Fibroblast of lung (primary cell): ENCODE data around the gene TAF3. TPM values are rescaled to one million over a fixed set of nuclear protein-coding genes. Genes with fewer than 3 reads are reported as not detected.
A peak's percentile ranks its signal among the peaks of the same experiment; 100 is the strongest.

Experiments
- DNase-seq, 2 donors: peaks; one replicate each; pipeline versions ENCODE4 v3.0.0 to v3.0.0-alpha.2; 2010; ENCODE audit warnings: low read depth in 2 of 2
- H2AFZ ChIP-seq: 2 replicates; pipeline ENCODE4 v1.5.1; 2012; ENCODE audit warnings: low read length, control low read depth, inconsistent platforms
- H3K27ac ChIP-seq: 2 replicates; pipeline ENCODE4 v1.5.1; 2011; ENCODE audit warnings: low read length, control low read depth; ENCODE audit not compliant: insufficient read depth
- H3K27me3 ChIP-seq: 2 replicates; pipeline ENCODE4 v1.5.1; 2011; ENCODE audit warnings: mild to moderate bottlenecking, low read length; ENCODE audit not compliant: control insufficient read depth, insufficient read depth
- H3K36me3 ChIP-seq: 2 replicates; pipeline ENCODE4 v1.5.1; 2011; ENCODE audit warnings: low read length; ENCODE audit not compliant: control insufficient read depth, insufficient read depth
- H3K4me1 ChIP-seq: 2 replicates; pipeline ENCODE4 v1.5.1; 2011; ENCODE audit warnings: low read length; ENCODE audit not compliant: control insufficient read depth, insufficient read depth; ENCODE audit errors: extremely low read depth
- H3K4me2 ChIP-seq: 2 replicates; pipeline ENCODE4 v1.5.1; 2011; ENCODE audit warnings: low read length, control low read depth; ENCODE audit not compliant: insufficient read depth; ENCODE audit errors: extremely low read depth
- H3K4me3 ChIP-seq, 4 experiments: fragments of 200-600 bp in 1 of 4; sonication (generic) in 1 of 4; replicated peaks in 1 of 4; 2 replicates each; pipeline ENCODE4 v1.5.1; 2011 to 2016; ENCODE audit warnings: low read length in 4 of 4, low read depth in 3 of 4, mild to moderate bottlenecking in 3 of 4, control low read depth in 2 of 4, inconsistent platforms in 1 of 4, mixed read lengths in 1 of 4; ENCODE audit not compliant: insufficient read depth in 1 of 4; ENCODE audit errors: control extremely low read depth in 1 of 4
- H3K79me2 ChIP-seq: 2 replicates; pipeline ENCODE4 v1.5.1; 2012; ENCODE audit warnings: mild to moderate bottlenecking, low read length, inconsistent platforms; ENCODE audit not compliant: control insufficient read depth, insufficient read depth
- H3K9ac ChIP-seq: 2 replicates; pipeline ENCODE4 v1.5.1; 2011; ENCODE audit warnings: mild to moderate bottlenecking, low read length, control low read depth; ENCODE audit not compliant: insufficient read depth
- H3K9me3 ChIP-seq: 2 replicates; pipeline ENCODE4 v1.5.1; 2012; ENCODE audit warnings: low read depth, low read length; ENCODE audit not compliant: control insufficient read depth, insufficient read depth
- H4K20me1 ChIP-seq: 2 replicates; pipeline ENCODE4 v1.5.1; 2011; ENCODE audit warnings: low read length; ENCODE audit not compliant: control insufficient read depth, insufficient read depth; ENCODE audit errors: extremely low read depth
- EZH2 ChIP-seq: IDR thresholded peaks from 2 replicates; pipeline ENCODE4 v1.5.1; 2012; ENCODE audit warnings: low read length, control low read depth, mild to moderate bottlenecking; ENCODE audit errors: missing control alignments
- polyA plus RNA-seq, 2 donors: library from polyadenylated mRNA; depleted of rRNA in 1 of 2; stranded (reverse) in 1 of 2; unstranded in 1 of 2; fragments of >200 nt; gene quantifications; 2 replicates each; pipeline ENCODE4 v1.2.1, GENCODE V29; 2011 to 2012; ENCODE audit warnings: missing spikeins in 1 of 2
- total RNA-seq: library from RNA; depleted of rRNA; stranded (reverse); fragments of >200 nt; gene quantifications from 2 replicates; pipeline ENCODE4 v1.2.1, GENCODE V29; 2014
- TF ChIP-seq, protein P1 (sequence below), 2 donors: IDR thresholded peaks in 1 of 2; conservative IDR thresholded peaks in 1 of 2; 1 replicate in 1 of 2; 2 replicates in 1 of 2; pipeline ENCODE4 v1.5.1; 2011 to 2012; ENCODE audit warnings: low read length in 2 of 2, control low read depth in 1 of 2, inconsistent platforms in 1 of 2, low read depth in 1 of 2, mild to moderate bottlenecking in 1 of 2

The TAF3 gene
- total and polyA plus RNA-seq, 2 donors (not counting 1 experiment from before 2014, with no cell fraction given), result 2.1 to 4.0 TPM

DNA sequence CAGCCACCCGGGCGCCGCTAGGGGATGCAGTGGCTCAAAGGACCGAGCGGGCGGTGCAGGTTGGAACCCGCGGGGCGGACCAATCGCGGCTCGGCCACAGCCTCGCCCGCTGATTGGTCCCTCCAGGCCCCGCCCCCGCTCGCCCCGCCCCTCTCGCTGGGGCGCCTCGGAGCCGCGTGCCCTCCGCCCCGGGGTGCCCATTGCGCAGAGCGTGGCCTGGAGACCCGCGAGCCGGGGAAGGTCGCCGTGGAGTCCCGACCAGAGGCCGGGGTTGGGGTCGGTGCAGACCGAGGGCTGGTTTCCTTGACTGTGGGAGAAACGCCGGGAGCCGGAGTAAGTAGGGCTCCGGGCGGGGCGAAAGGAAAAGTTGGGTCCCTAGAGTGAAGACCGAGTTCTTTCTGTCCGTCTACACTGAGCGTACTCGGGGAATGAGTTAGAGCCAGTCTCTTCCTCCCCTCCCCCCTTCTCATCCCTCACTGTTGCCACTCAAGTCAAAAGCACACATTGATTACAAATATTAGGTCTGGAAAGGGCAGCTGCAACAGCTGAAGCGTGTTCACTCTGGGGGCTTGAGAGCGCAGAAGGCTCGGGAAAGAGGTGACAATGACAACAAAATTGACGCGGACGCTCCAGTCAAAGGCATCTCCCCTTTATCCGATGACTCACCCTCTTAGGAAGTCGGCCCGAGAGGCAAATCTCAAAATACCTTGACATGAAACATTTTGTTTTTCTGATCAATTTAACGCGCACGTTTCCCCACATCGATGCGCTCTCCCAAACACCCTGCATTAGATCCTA, 235.3 kb downstream of the TAF3 start:
- H3K79me2 ChIP-seq, result no peaks in the 10 kb centered on the region

DNA sequence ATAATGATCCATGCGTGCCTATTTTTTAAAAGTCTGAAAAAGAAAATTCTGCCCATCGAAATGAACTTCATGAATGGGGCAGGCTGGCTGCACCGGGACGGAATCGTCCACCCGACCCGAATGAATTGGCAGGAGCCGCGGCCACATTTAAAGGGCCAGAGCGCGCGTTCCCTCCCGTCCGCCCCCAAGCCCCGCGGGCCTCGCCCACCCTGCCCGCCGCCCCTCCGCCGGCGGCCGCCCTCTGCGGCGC, 235.9 kb downstream of the TAF3 start:
- Histone ChIP-seq H3K4me3 (peak overlapping the region; percentile 29 to 55 (median 41)), H3K27ac (no peak overlapping the region), H3K9ac (no peak overlapping the region), H3K79me2 (no peaks in the 10 kb centered on the region), H3K4me2 (peak overlapping the region; percentile 73), H4K20me1 (no peaks in the 10 kb centered on the region), H3K27me3 (peaks cover 73% of the 10 kb centered on the region), H2AFZ (no peak overlapping the region), H3K36me3 (no peaks in the 10 kb centered on the region), H3K4me1 (peaks cover 5% of the 10 kb centered on the region), H3K9me3 (no peaks in the 10 kb centered on the region)
- TF ChIP-seq, protein P1, sequence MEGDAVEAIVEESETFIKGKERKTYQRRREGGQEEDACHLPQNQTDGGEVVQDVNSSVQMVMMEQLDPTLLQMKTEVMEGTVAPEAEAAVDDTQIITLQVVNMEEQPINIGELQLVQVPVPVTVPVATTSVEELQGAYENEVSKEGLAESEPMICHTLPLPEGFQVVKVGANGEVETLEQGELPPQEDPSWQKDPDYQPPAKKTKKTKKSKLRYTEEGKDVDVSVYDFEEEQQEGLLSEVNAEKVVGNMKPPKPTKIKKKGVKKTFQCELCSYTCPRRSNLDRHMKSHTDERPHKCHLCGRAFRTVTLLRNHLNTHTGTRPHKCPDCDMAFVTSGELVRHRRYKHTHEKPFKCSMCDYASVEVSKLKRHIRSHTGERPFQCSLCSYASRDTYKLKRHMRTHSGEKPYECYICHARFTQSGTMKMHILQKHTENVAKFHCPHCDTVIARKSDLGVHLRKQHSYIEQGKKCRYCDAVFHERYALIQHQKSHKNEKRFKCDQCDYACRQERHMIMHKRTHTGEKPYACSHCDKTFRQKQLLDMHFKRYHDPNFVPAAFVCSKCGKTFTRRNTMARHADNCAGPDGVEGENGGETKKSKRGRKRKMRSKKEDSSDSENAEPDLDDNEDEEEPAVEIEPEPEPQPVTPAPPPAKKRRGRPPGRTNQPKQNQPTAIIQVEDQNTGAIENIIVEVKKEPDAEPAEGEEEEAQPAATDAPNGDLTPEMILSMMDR (conservative IDR thresholded peaks at IDR 0.05 in 1 of 2, IDR thresholded peaks at IDR 0.05 in 1 of 2; ENCODE audit: low read depth in 1 of 2, low read length in 2 of 2), result no peak
- DNase-seq, result peak in 1 of 2 donors; percentile 48

More for the DNA sequence above, 235.3 kb downstream of the TAF3 start:
- TF ChIP-seq, protein P1 (conservative IDR thresholded peaks at IDR 0.05 in 1 of 2, IDR thresholded peaks at IDR 0.05 in 1 of 2; ENCODE audit: low read depth in 1 of 2, low read length in 2 of 2), result no peak
- peak; percentile 77 for TF ChIP-seq EZH2
- H3K36me3 ChIP-seq, result no peaks in the 10 kb centered on the region
- H3K4me3 ChIP-seq, result peak overlapping the region; percentile 29 to 55 (median 41)
- peak; percentile 67 to 77 for DNase-seq
- H3K9ac ChIP-seq, result no peak overlapping the region
- H3K27ac ChIP-seq, result no peak overlapping the region
- H2AFZ ChIP-seq, result no peak overlapping the region
- peaks cover 71% of the 10 kb centered on the region for H3K27me3 ChIP-seq
- peak overlapping the region; percentile 73 for H3K4me2 ChIP-seq
- no peaks in the 10 kb centered on the region for H4K20me1 ChIP-seq
- H3K9me3 ChIP-seq, result no peaks in the 10 kb centered on the region
- H3K4me1 ChIP-seq, result peaks cover 5% of the 10 kb centered on the region

DNA sequence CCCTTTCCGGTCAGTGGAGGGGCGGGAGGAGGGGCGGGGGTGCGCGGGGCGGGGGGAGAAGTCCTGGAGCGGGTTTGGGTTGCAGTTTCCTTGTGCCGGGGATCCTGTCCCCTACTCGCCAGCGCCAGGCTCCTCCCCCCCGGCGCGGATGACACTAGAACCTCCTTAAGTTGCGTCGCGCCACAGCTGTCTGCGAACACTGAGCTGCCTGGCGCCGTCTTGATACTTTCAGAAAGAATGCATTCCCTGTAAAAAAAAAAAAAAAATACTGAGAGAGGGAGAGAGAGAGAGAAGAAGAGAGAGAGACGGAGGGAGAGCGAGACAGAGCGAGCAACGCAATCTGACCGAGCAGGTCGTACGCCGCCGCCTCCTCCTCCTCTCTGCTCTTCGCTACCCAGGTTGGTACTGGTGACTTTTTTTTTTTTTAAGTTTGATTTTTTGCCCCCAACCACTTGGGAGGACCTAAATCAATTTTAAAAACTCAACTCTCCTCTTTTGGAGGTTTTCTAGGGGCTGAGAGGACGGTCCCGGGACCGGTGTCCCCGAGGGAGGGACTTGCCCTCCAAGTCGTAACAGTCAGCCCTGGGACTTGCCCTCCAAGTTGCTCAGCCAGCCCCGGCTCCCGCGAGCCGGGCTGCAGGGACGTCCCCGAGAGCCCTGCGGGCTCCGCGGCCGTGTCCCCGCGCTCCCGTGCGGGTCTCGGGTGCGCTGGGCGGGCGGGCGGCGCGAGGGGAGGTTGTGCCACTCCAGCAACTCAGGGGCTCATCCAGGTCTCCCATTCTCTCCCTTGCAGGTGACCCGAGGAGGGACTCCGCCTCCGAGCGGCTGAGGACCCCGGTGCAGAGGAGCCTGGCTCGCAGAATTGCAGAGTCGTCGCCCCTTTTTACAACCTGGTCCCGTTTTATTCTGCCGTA, 236.4 kb downstream of the TAF3 start, which contains the start of gene GATA3:
Gene GATA3 (plus strand): TSS at position 195 of the 914 bp plus-strand sequence. CDS start 968 bp downstream, outside the sequence.
- peak in 1 of 2 donors; percentile 81 for DNase-seq
- H3K9me3 ChIP-seq, result no peaks in the 10 kb centered on the region
- TF ChIP-seq, protein P1 (conservative IDR thresholded peaks at IDR 0.05 in 1 of 2, IDR thresholded peaks at IDR 0.05 in 1 of 2; ENCODE audit: low read depth in 1 of 2, low read length in 2 of 2), result no peak
- peak; percentile 86 for TF ChIP-seq EZH2
- no peak within 1 kb of the TSS for H2AFZ ChIP-seq
- peak within 1 kb of the TSS; percentile 73 for H3K4me2 ChIP-seq
- peaks cover 5% of the 10 kb centered on the region for H3K4me1 ChIP-seq
- H3K9ac ChIP-seq, result no peak within 1 kb of the TSS
- no peaks in the 10 kb centered on the region for H3K79me2 ChIP-seq
- H3K4me3 ChIP-seq, result peak within 1 kb of the TSS; percentile 29 to 55 (median 41)
- H4K20me1 ChIP-seq, result no peaks in the 10 kb centered on the region
- no peak within 1 kb of the TSS for H3K27ac ChIP-seq
- H3K36me3 ChIP-seq, result no peaks in the 10 kb centered on the region
- H3K27me3 ChIP-seq, result peaks cover 71% of the 10 kb centered on the region
